EH (cell line): ENCODE measurements around the gene RFWD3.
A peak's percentile ranks its signal among the peaks of the same experiment; 100 is the strongest.

Experiments used
- DNase-seq: peaks from one replicate; pipeline ENCODE4 v3.0.0-alpha.2; 2015; ENCODE audit warnings: low read depth

The RFWD3 gene

GRCh38 chr16:74578838-74579237, 87.8 kb downstream of the RFWD3 start:
- DNase-seq = no peak

DNA sequence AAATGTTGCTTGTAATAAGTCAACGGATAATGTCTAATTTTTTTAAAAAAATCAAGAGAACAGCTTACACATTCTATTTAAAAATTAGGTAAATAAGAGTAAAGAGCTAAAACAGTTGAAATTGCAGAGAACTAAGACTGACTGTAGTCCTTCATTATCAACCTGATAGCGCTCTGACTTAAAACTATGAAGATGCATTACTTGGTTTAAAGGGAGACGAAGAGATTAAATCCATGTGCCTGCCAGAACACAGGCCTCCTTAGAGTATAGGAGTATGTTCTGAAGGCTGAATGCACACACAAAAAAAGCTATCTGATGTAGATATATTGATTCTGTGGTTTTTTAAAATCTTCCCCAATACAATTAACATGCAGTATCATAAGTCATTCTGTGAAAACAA, 88.2 kb downstream of the RFWD3 start:
- DNase-seq = no peak

GRCh38 chr16:74577882-74578366, 88.8 kb downstream of the RFWD3 start:
- DNase-seq = peak; percentile 68

GRCh38 chr16:74575807-74576643, 90.7 kb downstream of the RFWD3 start:
- no peak for DNase-seq

DNA sequence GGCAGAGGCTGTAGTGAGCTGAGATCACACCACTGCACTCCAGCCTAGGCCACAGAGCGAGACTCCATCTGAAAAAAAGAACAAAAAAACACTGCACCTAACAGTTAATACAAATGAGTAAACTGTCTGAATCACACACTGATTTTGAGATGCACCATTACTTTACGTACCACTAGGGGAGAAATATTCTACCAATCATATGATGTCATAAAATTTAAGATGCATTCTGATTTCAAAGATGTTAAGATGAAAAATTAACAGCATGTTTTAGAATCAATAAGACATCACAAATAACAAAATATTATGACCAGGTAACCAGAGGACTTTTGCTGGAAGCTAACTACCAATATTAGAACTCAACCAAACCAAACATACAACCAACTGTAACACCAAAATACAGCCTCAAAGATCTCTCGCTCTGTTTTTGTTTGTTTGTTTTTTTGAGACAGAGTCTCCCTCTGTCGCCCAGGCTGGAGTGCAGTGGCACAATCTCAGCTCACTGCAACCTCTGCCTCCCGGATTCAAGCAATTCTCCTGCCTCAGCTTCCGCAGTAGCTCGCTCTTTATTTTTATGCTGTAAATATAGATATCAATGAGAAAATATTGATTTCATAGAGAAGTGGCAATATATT, 91.4 kb downstream of the RFWD3 start:
- DNase-seq = no peak

- DNase-seq = no peak
Measured at GRCh38 chr16:74574146-74574545, 92.5 kb downstream of the RFWD3 start.

GRCh38 chr16:74573622-74574021, 93.1 kb downstream of the RFWD3 start:
- peak; percentile 8 for DNase-seq
